Suprapubic skin (tissue), 2 donors: Measurements from ENCODE around the gene SHROOM3.

Source experiments
- EP300 ChIP-seq: sonication (generic); formaldehyde crosslinking; IDR thresholded peaks from one replicate; pipeline ENCODE4 v1.6.1; 2017; ENCODE audit warnings: antibody characterized with exemption
- POLR2A ChIP-seq, 2 donors: fragments of 450-650 bp; IDR thresholded peaks; one replicate each; pipeline ENCODE4 v1.6.1; 2017; ENCODE audit warnings: antibody characterized with exemption in 2 of 2, mild to moderate bottlenecking in 2 of 2, moderate library complexity in 2 of 2

GRCh38 chr4:76494871-76495590 lies 60.0 kb downstream of the SHROOM3 start:
- no peak for TF ChIP-seq POLR2A (IDR thresholded peaks at IDR 0.05)
- TF ChIP-seq EP300 = no peak
